ENCODE measurements around the gene EIF6. TPM values are rescaled to one million over a fixed set of nuclear protein-coding genes. Genes with fewer than 3 reads are reported as not detected.

The EIF6 gene
- polyA plus RNA-seq, 3 donors: 154 to 169 (median 168) TPM

- DNase-seq: no peak
Measured at GRCh38 chr20:35235881-35236280, 48.7 kb downstream of the EIF6 start.

- no peak for DNase-seq
Measured at GRCh38 chr20:35232575-35232974, 52.0 kb downstream of the EIF6 start.

Other genes with a start within 250 kb of the EIF6 start
- 10 to 100 TPM; 63.0 to 70.7 (median 70.1) TPM for gene TRPC4AP, start 192.0 kb downstream of the EIF6 start, polyA plus RNA-seq (ENCODE audit: insufficient read length in 3 of 3)
- gene EDEM2, start 137.4 kb downstream of the EIF6 start, polyA plus RNA-seq (ENCODE audit: insufficient read length in 3 of 3): 10 to 100 TPM; 16.1 to 18.6 (median 17.4) TPM
- 1 to 10 TPM; 7.4 to 9.4 (median 8.7) TPM for gene PROCR, start 112.7 kb downstream of the EIF6 start, polyA plus RNA-seq (ENCODE audit: insufficient read length in 3 of 3)
- 1 to 10 TPM; 1.8 to 3.2 (median 1.9) TPM for gene MMP24, start 58.1 kb downstream of the EIF6 start, polyA plus RNA-seq (ENCODE audit: insufficient read length in 3 of 3)
- gene MMP24OS, start 6.7 kb downstream of the EIF6 start, polyA plus RNA-seq (ENCODE audit: insufficient read length in 3 of 3): 10 to 100 TPM; 37.7 to 49.8 (median 44.4) TPM
- gene FAM83C, start 7.7 kb upstream of the EIF6 start, polyA plus RNA-seq (ENCODE audit: insufficient read length in 3 of 3): under 1 TPM in 2 of 3 donors, not detected in 1; 0.03 to 0.05 TPM
- 10 to 100 TPM; 55.5 to 64.4 (median 63.0) TPM for gene UQCC1, start 127.2 kb upstream of the EIF6 start, polyA plus RNA-seq (ENCODE audit: insufficient read length in 3 of 3)
- under 1 TPM in 2 of 3 donors, not detected in 1; 0.09 to 0.14 TPM for gene GDF5, start 153.5 kb upstream of the EIF6 start, polyA plus RNA-seq (ENCODE audit: insufficient read length in 3 of 3)
- 10 to 100 TPM; 56.7 to 65.5 (median 64.3) TPM for gene CEP250, start 170.8 kb upstream of the EIF6 start, polyA plus RNA-seq (ENCODE audit: insufficient read length in 3 of 3)
- not detected for gene C20orf173, start 244.9 kb upstream of the EIF6 start, polyA plus RNA-seq (ENCODE audit: insufficient read length in 3 of 3)

All from renal pelvis (tissue), 4 donors.